A673 (cell line): Measurements from ENCODE around the gene SLC35C1. TPM values are rescaled to one million over a fixed set of nuclear protein-coding genes. Genes with fewer than 3 reads are reported as not detected.

ENCODE experiments used
- BruUV-seq: library from RNA; stranded (reverse); fragments of 400-500 nt; replicated peaks from 2 replicates; lab custom pipeline; 2021; lab: Mats Ljungman, UMichigan
- CTCF ChIA-PET: fragments of 300-600 bp; sonication (Branson Sonifier 250); formaldehyde crosslinking; loops from one replicate; lab custom pipeline; 2022; ENCODE audit warnings: antibody characterized with exemption; lab: Charles Lee
- POLR2A ChIA-PET: fragments of 300-600 bp; sonication (Branson Sonifier 250); formaldehyde crosslinking; loops from one replicate; lab custom pipeline; 2022; ENCODE audit warnings: antibody characterized with exemption; ENCODE audit not compliant: low non-redundant PET; lab: Charles Lee
- DNase-seq: peaks from one replicate; pipeline ENCODE4 v3.0.0-alpha.2; 2015; ENCODE audit warnings: low spot score
- H3K27ac ChIP-seq: fragments of 200-600 bp; sonication (generic); 2 replicates; pipeline ENCODE4 v1.5.1; 2016; ENCODE audit warnings: mixed run types, low read depth, mild to moderate bottlenecking, mixed read lengths, antibody characterized with exemption, low read length; ENCODE audit not compliant: poor library complexity, severe bottlenecking
- H3K27me3 ChIP-seq: fragments of 200-600 bp; sonication (generic); replicated peaks from 2 replicates; pipeline ENCODE4 v1.6.1; 2017; ENCODE audit warnings: mixed run types, low read depth, mild to moderate bottlenecking, mixed read lengths, antibody characterized with exemption, low read length; ENCODE audit not compliant: insufficient read depth, poor library complexity
- H3K36me3 ChIP-seq: fragments of 200-600 bp; sonication (generic); 2 replicates; pipeline ENCODE4 v1.6.1; 2016; ENCODE audit warnings: mixed run types, mild to moderate bottlenecking, mixed read lengths, antibody characterized with exemption, low read length; ENCODE audit not compliant: insufficient read depth, poor library complexity, severe bottlenecking
- H3K4me1 ChIP-seq: fragments of 200-600 bp; sonication (generic); 2 replicates; pipeline ENCODE4 v1.6.1; 2017; ENCODE audit warnings: mixed run types, mild to moderate bottlenecking, mixed read lengths, antibody characterized with exemption, low read length; ENCODE audit not compliant: insufficient read depth, poor library complexity, severe bottlenecking
- H3K4me3 ChIP-seq: fragments of 200-600 bp; sonication (generic); 2 replicates; pipeline ENCODE4 v1.5.1; 2016; ENCODE audit warnings: low read depth, mixed run types, mild to moderate bottlenecking, mixed read lengths, low read length; ENCODE audit not compliant: poor library complexity, severe bottlenecking
- H3K9me3 ChIP-seq: fragments of 200-600 bp; sonication (generic); 2 replicates; pipeline ENCODE4 v1.6.1; 2016; ENCODE audit warnings: mixed run types, low read depth, mild to moderate bottlenecking, mixed read lengths, antibody characterized with exemption, low read length; ENCODE audit not compliant: poor library complexity, severe bottlenecking
- CTCF ChIP-seq: fragments of 300-800, 200-600 bp; sonication (generic); conservative IDR thresholded peaks from 2 replicates; pipeline ENCODE4 v1.5.1; 2017; ENCODE audit warnings: low read depth, mild to moderate bottlenecking, antibody characterized with exemption, low read length, moderate library complexity, mixed read lengths
- EZH2 ChIP-seq: fragments of 200-600 bp; sonication (generic); IDR thresholded peaks from 2 replicates; pipeline ENCODE4 v1.6.1; 2017; ENCODE audit warnings: borderline replicate concordance, low read depth, mild to moderate bottlenecking, mixed read lengths, antibody characterized with exemption, low read length; ENCODE audit not compliant: poor library complexity, severe bottlenecking
- intact Hi-C: fragments of 100-400 bp; cut with micrococcal nuclease; formaldehyde crosslinking; loops from one replicate; pipeline ENCODE4 v1.10.0; 2022; ENCODE audit not compliant: unreplicated experiment
- total RNA-seq: library from RNA; stranded (reverse); gene quantifications from 2 replicates; pipeline ENCODE4 v1.2.3, GENCODE V29; 2021

Gene SLC35C1
- total RNA-seq, 1 experiment from 2014 or later = 32.5 TPM

- TF ChIP-seq EZH2 (no peak), CTCF (no peak)
- no peak for DNase-seq
- ChIA-PET POLR2A (no interaction called here), CTCF (interaction anchor here (3.2 kb wide), 1 partner anchor 14 kb away, joined by 10 read pairs; no protein-coding TSS in a partner anchor)
- H3K36me3 ChIP-seq = no peaks in the 10 kb centered on the region
- BruUV-seq = no TSS peak
- intact Hi-C loops = no loop called here
- H3K4me3 ChIP-seq = no peak overlapping the region
- H3K27ac ChIP-seq = no peak overlapping the region
- H3K9me3 ChIP-seq = no peaks in the 10 kb centered on the region
- peaks cover 23% of the 10 kb centered on the region for H3K4me1 ChIP-seq
- H3K27me3 ChIP-seq = no peaks in the 10 kb centered on the region
These were observed 47.3 kb upstream of the SLC35C1 start for GRCh38 chr11:45757672-45758071.

- no peak overlapping the region for H3K27ac ChIP-seq
- intact Hi-C loops = no loop called here
- H3K27me3 ChIP-seq = no peaks in the 10 kb centered on the region
- H3K4me1 ChIP-seq = no peaks in the 10 kb centered on the region
- BruUV-seq = no TSS peak
- H3K36me3 ChIP-seq = no peaks in the 10 kb centered on the region
- CTCF ChIA-PET = no interaction called here
- no peaks in the 10 kb centered on the region for H3K9me3 ChIP-seq
- no peak for DNase-seq
- no peak overlapping the region for H3K4me3 ChIP-seq
- POLR2A ChIA-PET = no interaction called here
- no peak for TF ChIP-seq CTCF
- no peak for TF ChIP-seq EZH2
These were observed 43.3 kb upstream of the SLC35C1 start for GRCh38 chr11:45761659-45762058.

DNA sequence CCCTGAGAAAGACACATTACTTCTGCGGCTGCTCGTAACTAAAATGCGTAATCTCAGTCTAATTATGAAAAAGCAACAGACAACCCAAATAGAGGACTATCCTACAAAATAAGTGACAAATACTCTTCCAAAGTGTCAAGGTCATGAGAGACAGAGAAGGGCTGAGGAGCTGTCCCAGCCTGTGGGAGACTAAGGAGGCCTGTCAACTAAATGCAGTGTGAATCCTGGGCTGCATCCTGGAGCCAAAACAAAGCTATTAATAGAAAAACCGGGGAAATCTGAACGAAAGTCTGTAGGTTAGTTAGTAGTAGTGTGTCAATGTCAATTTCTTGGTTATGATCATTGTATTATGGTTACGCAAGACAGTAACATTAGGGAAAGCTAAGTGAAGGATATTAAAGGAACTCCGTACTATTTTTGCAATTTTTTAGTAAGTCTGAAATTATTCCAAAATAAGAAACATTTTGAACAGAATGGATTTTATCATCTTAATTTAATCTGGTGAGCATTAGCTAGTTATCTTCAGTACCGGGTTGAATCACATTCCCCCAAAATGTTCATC, 39.8 kb upstream of the SLC35C1 start:
- CTCF ChIA-PET = no interaction called here
- no TSS peak for BruUV-seq
- TF ChIP-seq EZH2 (no peak), CTCF (no peak)

More for the DNA sequence above, 39.8 kb upstream of the SLC35C1 start:
- H3K4me3 ChIP-seq = no peak overlapping the region
- no peaks in the 10 kb centered on the region for H3K4me1 ChIP-seq
- no peak overlapping the region for H3K27ac ChIP-seq
- H3K27me3 ChIP-seq = no peaks in the 10 kb centered on the region
- intact Hi-C loops = no loop called here
- DNase-seq = no peak
- H3K36me3 ChIP-seq = no peaks in the 10 kb centered on the region
- POLR2A ChIA-PET = no interaction called here
- no peaks in the 10 kb centered on the region for H3K9me3 ChIP-seq
